Activated CD8-positive, alpha-beta T cell treated with anti-CD3 and anti-CD28 coated beads for 36 hours (primary cell): ENCODE results near the gene PDGFC. TPM values are rescaled to one million over a fixed set of nuclear protein-coding genes. Genes with fewer than 3 reads are reported as not detected.

ENCODE experiments used
- ATAC-seq: fragments of 200-7000 bp; cut with Tn5 transposase; one replicate; pipeline ENCODE4 v1.10.0; 2021; ENCODE audit warnings: mild to moderate bottlenecking, moderate library complexity
- CTCF ChIA-PET: fragments of 350-600 bp; sonication (Branson Sonifier 250); formaldehyde crosslinking; loops from one replicate; lab custom pipeline; 2021; ENCODE audit warnings: antibody characterized with exemption; lab: Charles Lee
- POLR2A ChIA-PET: fragments of 350-600 bp; sonication (Branson Sonifier 250); formaldehyde crosslinking; loops from one replicate; lab custom pipeline; 2021; ENCODE audit warnings: antibody characterized with exemption; lab: Charles Lee
- DNase-seq: peaks from one replicate; pipeline ENCODE4 v3.0.0-alpha.2; 2020
- H3K27ac Mint-ChIP-seq: one replicate; pipeline ENCODE4 v1.8.0; 2021; ENCODE audit warnings: mild to moderate bottlenecking, mixed read lengths
- H3K27me3 Mint-ChIP-seq: one replicate; pipeline ENCODE4 v1.8.0; 2021; ENCODE audit warnings: mixed read lengths
- H3K36me3 Mint-ChIP-seq: one replicate; pipeline ENCODE4 v1.8.0; 2021; ENCODE audit warnings: low read depth, mixed read lengths
- H3K4me1 Mint-ChIP-seq: one replicate; pipeline ENCODE4 v1.8.0; 2021; ENCODE audit warnings: low read depth, mixed read lengths
- H3K4me3 Mint-ChIP-seq: one replicate; pipeline ENCODE4 v1.8.0; 2021; ENCODE audit warnings: mild to moderate bottlenecking, moderate library complexity, mixed read lengths
- H3K9me3 Mint-ChIP-seq: one replicate; pipeline ENCODE4 v1.8.0; 2021; ENCODE audit warnings: mixed read lengths
- intact Hi-C: fragments of 100-400 bp; cut with micrococcal nuclease; formaldehyde crosslinking; loops from one replicate; pipeline ENCODE4 v1.10.0; 2022
- total RNA-seq, 2 experiments: library from RNA; stranded (reverse); gene quantifications; one replicate each; pipeline ENCODE4 v1.2.3, GENCODE V29; 2021
- TF ChIP-seq, protein P1 (sequence below): fragments of 200-600 bp; IDR thresholded peaks from one replicate; pipeline ENCODE4 v1.8.0; 2022; ENCODE audit warnings: antibody characterized with exemption, mild to moderate bottlenecking

The PDGFC gene
- total RNA-seq, 2 experiments from 2014 or later = not detected

DNA sequence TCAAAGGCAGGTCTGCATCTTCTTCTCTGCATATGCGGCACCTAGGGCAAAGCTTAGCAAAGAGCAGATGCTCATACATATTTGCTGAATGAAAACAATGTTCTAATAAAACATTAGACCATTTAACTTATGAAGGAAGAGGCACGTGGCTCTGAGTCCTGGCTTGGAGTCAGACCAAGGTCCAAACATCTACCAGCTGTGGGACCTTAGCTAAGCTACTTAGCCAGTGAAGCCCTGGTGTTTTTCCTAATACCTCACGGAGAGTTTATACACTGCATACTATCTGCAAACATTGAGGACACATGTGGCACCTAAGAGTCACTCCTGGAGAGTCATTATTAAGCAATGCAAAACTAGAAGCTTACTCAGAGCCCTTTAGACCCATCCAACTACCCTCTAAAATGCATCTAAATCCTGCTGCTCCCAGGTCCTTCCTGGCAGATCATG is 9.0 kb downstream of the PDGFC start:
- no peaks in the 10 kb centered on the region for H3K4me1 Mint-ChIP-seq
- H3K27ac Mint-ChIP-seq = no peak overlapping the region
- H3K4me3 Mint-ChIP-seq = no peak overlapping the region
- TF ChIP-seq, protein P1, sequence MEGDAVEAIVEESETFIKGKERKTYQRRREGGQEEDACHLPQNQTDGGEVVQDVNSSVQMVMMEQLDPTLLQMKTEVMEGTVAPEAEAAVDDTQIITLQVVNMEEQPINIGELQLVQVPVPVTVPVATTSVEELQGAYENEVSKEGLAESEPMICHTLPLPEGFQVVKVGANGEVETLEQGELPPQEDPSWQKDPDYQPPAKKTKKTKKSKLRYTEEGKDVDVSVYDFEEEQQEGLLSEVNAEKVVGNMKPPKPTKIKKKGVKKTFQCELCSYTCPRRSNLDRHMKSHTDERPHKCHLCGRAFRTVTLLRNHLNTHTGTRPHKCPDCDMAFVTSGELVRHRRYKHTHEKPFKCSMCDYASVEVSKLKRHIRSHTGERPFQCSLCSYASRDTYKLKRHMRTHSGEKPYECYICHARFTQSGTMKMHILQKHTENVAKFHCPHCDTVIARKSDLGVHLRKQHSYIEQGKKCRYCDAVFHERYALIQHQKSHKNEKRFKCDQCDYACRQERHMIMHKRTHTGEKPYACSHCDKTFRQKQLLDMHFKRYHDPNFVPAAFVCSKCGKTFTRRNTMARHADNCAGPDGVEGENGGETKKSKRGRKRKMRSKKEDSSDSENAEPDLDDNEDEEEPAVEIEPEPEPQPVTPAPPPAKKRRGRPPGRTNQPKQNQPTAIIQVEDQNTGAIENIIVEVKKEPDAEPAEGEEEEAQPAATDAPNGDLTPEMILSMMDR = no peak
- ChIA-PET POLR2A (no interaction called here), CTCF (no interaction called here)
- no peaks in the 10 kb centered on the region for H3K9me3 Mint-ChIP-seq
- no peaks in the 10 kb centered on the region for H3K36me3 Mint-ChIP-seq
- intact Hi-C loops = no loop called here
- H3K27me3 Mint-ChIP-seq = peaks cover 6% of the 10 kb centered on the region
- DNase-seq (no peak), ATAC-seq (no peak)

DNA sequence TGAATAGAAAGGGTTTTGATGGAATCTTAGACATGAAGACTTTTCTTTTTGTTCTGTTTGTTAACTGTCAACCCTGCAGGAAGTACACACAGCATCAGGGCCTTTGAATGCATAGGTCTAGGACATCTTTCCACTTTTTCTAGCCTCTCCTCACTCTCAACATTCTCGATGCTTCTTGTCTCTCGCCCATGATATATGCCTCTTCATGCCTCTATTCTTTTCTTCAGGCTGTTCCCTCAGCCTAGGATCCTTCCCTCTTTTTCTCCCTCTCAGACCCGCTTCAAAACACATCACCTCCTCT is 9.6 kb downstream of the PDGFC start:
- Mint-ChIP-seq H3K27ac (no peak overlapping the region), H3K4me3 (no peak overlapping the region), H3K4me1 (no peaks in the 10 kb centered on the region), H3K9me3 (no peaks in the 10 kb centered on the region), H3K27me3 (peaks cover 1% of the 10 kb centered on the region), H3K36me3 (no peaks in the 10 kb centered on the region)
- ATAC-seq (no peak), DNase-seq (no peak)
- ChIA-PET POLR2A (no interaction called here), CTCF (no interaction called here)
- TF ChIP-seq, protein P1 = no peak
- intact Hi-C loops = no loop called here

DNA sequence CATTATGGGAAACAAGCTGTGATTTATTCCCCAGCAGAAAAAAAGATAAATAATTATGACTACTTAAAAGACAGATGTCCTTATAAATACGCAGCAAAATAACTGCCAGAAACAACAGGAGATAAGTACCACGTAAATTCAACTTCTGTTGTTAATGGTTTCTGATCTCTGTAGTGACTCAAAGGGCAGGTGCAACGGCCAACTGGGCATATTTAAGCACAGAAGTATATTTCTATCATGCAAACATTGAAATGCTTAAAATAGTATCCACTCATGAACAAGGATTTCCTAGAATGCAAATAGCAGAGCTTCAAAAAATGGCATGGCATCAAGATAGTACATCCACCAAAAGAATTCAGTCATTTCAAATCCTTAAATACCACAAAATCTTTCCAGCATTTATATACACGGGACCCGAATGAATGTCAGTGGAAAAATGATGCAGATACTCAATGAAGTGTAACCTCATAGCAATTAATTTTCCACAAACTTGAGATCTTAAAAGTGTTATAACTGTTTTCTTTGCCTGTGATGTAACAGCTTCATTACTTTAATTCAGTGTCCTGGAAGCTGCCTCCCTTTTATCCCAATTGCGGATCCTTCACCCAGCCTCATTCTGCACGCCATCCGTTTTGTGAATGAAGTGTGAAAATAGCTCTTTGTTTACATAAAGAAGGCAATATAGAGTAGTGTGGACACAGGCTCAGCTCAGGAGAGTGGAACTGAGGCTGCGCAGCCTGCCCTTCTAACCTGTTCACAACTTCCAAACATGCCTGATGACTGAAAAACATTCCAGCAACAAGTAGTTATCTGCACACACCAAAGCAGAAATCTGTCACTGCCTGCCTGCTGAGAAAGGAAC is 10.2 kb downstream of the PDGFC start:
- H3K27me3 Mint-ChIP-seq = no peaks in the 10 kb centered on the region
- DNase-seq = no peak
- H3K36me3 Mint-ChIP-seq = no peaks in the 10 kb centered on the region
- no peak for ATAC-seq
- no peaks in the 10 kb centered on the region for H3K9me3 Mint-ChIP-seq
- no peak overlapping the region for H3K27ac Mint-ChIP-seq
- no peak overlapping the region for H3K4me3 Mint-ChIP-seq
- ChIA-PET POLR2A (no interaction called here), CTCF (no interaction called here)
- TF ChIP-seq, protein P1 = no peak
- intact Hi-C loops = no loop called here
- H3K4me1 Mint-ChIP-seq = no peaks in the 10 kb centered on the region

DNA sequence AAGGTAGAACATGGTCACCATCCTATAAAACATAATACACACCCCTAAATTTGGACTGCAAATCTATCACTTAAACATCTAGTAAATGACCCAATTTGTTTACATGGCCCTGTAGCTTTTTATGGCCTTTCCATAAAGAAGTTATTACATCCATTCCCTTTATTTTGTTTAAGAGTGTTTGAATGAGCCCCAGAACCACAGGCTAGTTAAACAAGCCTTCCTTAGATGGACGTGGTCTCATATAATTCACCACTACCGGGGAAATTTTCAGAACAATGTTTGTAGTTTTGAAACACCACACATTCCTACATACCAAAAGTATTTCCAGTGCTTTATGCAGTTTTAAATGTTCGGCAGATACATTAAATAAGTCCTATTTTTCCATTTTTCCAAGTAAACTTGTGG is 12.3 kb downstream of the PDGFC start:
- no peak overlapping the region for H3K4me3 Mint-ChIP-seq
- H3K27ac Mint-ChIP-seq = no peak overlapping the region
- H3K9me3 Mint-ChIP-seq = no peaks in the 10 kb centered on the region
- DNase-seq (no peak), ATAC-seq (no peak)
- no peaks in the 10 kb centered on the region for H3K27me3 Mint-ChIP-seq
- intact Hi-C loops = no loop called here
- TF ChIP-seq, protein P1 = no peak
- CTCF ChIA-PET = no interaction called here
- H3K36me3 Mint-ChIP-seq = no peaks in the 10 kb centered on the region
- POLR2A ChIA-PET = no interaction called here
- no peaks in the 10 kb centered on the region for H3K4me1 Mint-ChIP-seq

DNA sequence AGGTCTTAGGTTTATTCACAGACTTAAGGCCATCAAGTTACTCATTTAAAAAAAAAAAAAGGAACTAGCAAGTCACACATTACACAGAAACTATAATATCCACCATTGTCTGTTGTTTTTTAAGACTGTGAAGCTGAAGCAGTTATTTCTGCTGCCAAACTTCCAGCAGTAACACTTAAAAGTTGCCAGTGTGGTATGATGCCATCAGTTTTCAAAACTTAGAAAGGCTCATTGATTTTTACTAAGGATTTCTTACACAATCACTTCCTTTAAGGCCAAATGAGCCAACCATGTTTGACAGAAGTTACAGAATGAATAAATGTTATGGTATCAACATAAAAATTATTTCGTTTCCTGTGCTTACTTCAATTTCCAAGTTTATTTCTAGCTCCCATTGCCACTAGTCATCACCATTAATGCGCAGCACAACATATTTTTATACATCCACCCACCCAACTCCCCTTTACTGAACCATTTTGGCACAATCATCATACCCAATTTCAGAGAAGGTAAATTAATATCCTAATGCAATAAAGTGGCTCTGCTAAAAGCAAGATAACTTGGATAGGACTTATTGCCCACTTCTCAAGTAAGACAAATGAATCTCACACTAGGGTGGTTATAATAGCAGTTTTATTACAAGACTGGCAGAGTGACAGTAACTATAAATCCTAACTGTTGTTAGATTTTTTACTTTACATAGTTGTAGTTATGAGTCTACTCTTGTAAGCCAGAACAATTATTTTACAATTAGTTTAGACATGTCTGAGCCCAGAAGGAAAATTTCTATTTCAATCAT is 13.1 kb downstream of the PDGFC start:
- Mint-ChIP-seq H3K27ac (no peak overlapping the region), H3K4me3 (no peak overlapping the region), H3K9me3 (no peaks in the 10 kb centered on the region), H3K4me1 (no peaks in the 10 kb centered on the region), H3K27me3 (no peaks in the 10 kb centered on the region), H3K36me3 (no peaks in the 10 kb centered on the region)
- DNase-seq (no peak), ATAC-seq (no peak)
- POLR2A ChIA-PET = no interaction called here
- TF ChIP-seq, protein P1 = no peak
- intact Hi-C loops = no loop called here
- CTCF ChIA-PET = no interaction called here
